Measurements from ENCODE around the gene SLIT1.

The SLIT1 gene

GRCh38 chr10:97199152-97199551, 13.4 kb upstream of the SLIT1 start:
- Histone ChIP-seq H3K4me3 (ENCODE audit: low read depth in 1 of 2, low read length in 2 of 2) (no peak overlapping the region), H3K36me3 (ENCODE audit: insufficient read depth, low read length) (no peaks in the 10 kb centered on the region), H3K9me3 (ENCODE audit: low read length) (no peaks in the 10 kb centered on the region), H3K27ac (ENCODE audit: low read depth, low read length) (no peak overlapping the region), H3K4me1 (ENCODE audit: insufficient read depth, low read length) (peaks cover 4% of the 10 kb centered on the region), H3K27me3 (ENCODE audit: control insufficient read depth in 1 of 2, insufficient read depth in 2 of 2, low read length in 2 of 2) (no peaks in the 10 kb centered on the region), H3K9ac (ENCODE audit: low read length) (no peak overlapping the region)

GRCh38 chr10:97197030-97197500, 11.3 kb upstream of the SLIT1 start:
- peaks cover 4% of the 10 kb centered on the region for H3K4me1 ChIP-seq (ENCODE audit: insufficient read depth, low read length)
- H3K36me3 ChIP-seq (ENCODE audit: insufficient read depth, low read length): no peaks in the 10 kb centered on the region
- no peaks in the 10 kb centered on the region for H3K9me3 ChIP-seq (ENCODE audit: low read length)
- H3K27ac ChIP-seq (ENCODE audit: low read depth, low read length): no peak overlapping the region
- H3K27me3 ChIP-seq (ENCODE audit: control insufficient read depth in 1 of 2, insufficient read depth in 2 of 2, low read length in 2 of 2): no peaks in the 10 kb centered on the region
- H3K4me3 ChIP-seq (ENCODE audit: low read depth in 1 of 2, low read length in 2 of 2): no peak overlapping the region
- no peak overlapping the region for H3K9ac ChIP-seq (ENCODE audit: low read length)

- no peak overlapping the region for H3K9ac ChIP-seq (ENCODE audit: low read length)
- no peak overlapping the region for H3K27ac ChIP-seq (ENCODE audit: low read depth, low read length)
Observed at GRCh38 chr10:97196223-97197029, 10.7 kb upstream of the SLIT1 start.

GRCh38 chr10:97195706-97196222, 10.0 kb upstream of the SLIT1 start:
- Histone ChIP-seq H3K4me3 (ENCODE audit: low read depth in 1 of 2, low read length in 2 of 2) (peak overlapping the region; percentile 47 to 72), H3K27me3 (ENCODE audit: control insufficient read depth in 1 of 2, insufficient read depth in 2 of 2, low read length in 2 of 2) (no peaks in the 10 kb centered on the region), H3K27ac (ENCODE audit: low read depth, low read length) (no peak overlapping the region), H3K9me3 (ENCODE audit: low read length) (no peaks in the 10 kb centered on the region), H3K4me1 (ENCODE audit: insufficient read depth, low read length) (peaks cover 4% of the 10 kb centered on the region), H3K36me3 (ENCODE audit: insufficient read depth, low read length) (no peaks in the 10 kb centered on the region), H3K9ac (ENCODE audit: low read length) (no peak overlapping the region)

More at GRCh38 chr10:97196223-97197029, 10.7 kb upstream of the SLIT1 start:
- Histone ChIP-seq H3K4me1 (ENCODE audit: insufficient read depth, low read length) (peaks cover 4% of the 10 kb centered on the region), H3K4me3 (ENCODE audit: low read depth in 1 of 2, low read length in 2 of 2) (peak overlapping the region; percentile 47 to 72), H3K36me3 (ENCODE audit: insufficient read depth, low read length) (no peaks in the 10 kb centered on the region), H3K9me3 (ENCODE audit: low read length) (no peaks in the 10 kb centered on the region), H3K27me3 (ENCODE audit: control insufficient read depth in 1 of 2, insufficient read depth in 2 of 2, low read length in 2 of 2) (no peaks in the 10 kb centered on the region)

- Histone ChIP-seq H3K27me3 (ENCODE audit: control insufficient read depth in 1 of 2, insufficient read depth in 2 of 2, low read length in 2 of 2) (no peaks in the 10 kb centered on the region), H3K9ac (ENCODE audit: low read length) (no peak overlapping the region), H3K9me3 (ENCODE audit: low read length) (no peaks in the 10 kb centered on the region), H3K4me3 (ENCODE audit: low read depth in 1 of 2, low read length in 2 of 2) (no peak overlapping the region), H3K4me1 (ENCODE audit: insufficient read depth, low read length) (peaks cover 4% of the 10 kb centered on the region), H3K27ac (ENCODE audit: low read depth, low read length) (no peak overlapping the region), H3K36me3 (ENCODE audit: insufficient read depth, low read length) (no peaks in the 10 kb centered on the region)
Observed at GRCh38 chr10:97192952-97193435, 7.2 kb upstream of the SLIT1 start.

- peaks cover 0 to 16% of the 10 kb centered on the region in 2 donors for H3K27me3 ChIP-seq (ENCODE audit: control insufficient read depth in 1 of 2, insufficient read depth in 2 of 2, low read length in 2 of 2)
Observed at GRCh38 chr10:97190450-97190849, 4.7 kb upstream of the SLIT1 start.

GRCh38 chr10:97188261-97188711, 2.5 kb upstream of the SLIT1 start:
- Histone ChIP-seq H3K9ac (ENCODE audit: low read length) (no peak overlapping the region), H3K27me3 (ENCODE audit: control insufficient read depth in 1 of 2, insufficient read depth in 2 of 2, low read length in 2 of 2) (peaks cover 0 to 26% of the 10 kb centered on the region in 2 donors)

More at GRCh38 chr10:97190450-97190849, 4.7 kb upstream of the SLIT1 start:
- Histone ChIP-seq H3K27ac (ENCODE audit: low read depth, low read length) (no peak overlapping the region), H3K9ac (ENCODE audit: low read length) (no peak overlapping the region), H3K36me3 (ENCODE audit: insufficient read depth, low read length) (no peaks in the 10 kb centered on the region), H3K4me1 (ENCODE audit: insufficient read depth, low read length) (no peaks in the 10 kb centered on the region), H3K4me3 (ENCODE audit: low read depth in 1 of 2, low read length in 2 of 2) (no peak overlapping the region), H3K9me3 (ENCODE audit: low read length) (no peaks in the 10 kb centered on the region)

GRCh38 chr10:97186911-97187310, 1.2 kb upstream of the SLIT1 start:
- Histone ChIP-seq H3K27me3 (ENCODE audit: control insufficient read depth in 1 of 2, insufficient read depth in 2 of 2, low read length in 2 of 2) (peaks cover 0 to 26% of the 10 kb centered on the region in 2 donors), H3K9ac (ENCODE audit: low read length) (no peak overlapping the region), H3K4me1 (ENCODE audit: insufficient read depth, low read length) (no peaks in the 10 kb centered on the region), H3K36me3 (ENCODE audit: insufficient read depth, low read length) (no peaks in the 10 kb centered on the region), H3K9me3 (ENCODE audit: low read length) (no peaks in the 10 kb centered on the region), H3K4me3 (ENCODE audit: low read depth in 1 of 2, low read length in 2 of 2) (no peak overlapping the region), H3K27ac (ENCODE audit: low read depth, low read length) (no peak overlapping the region)

More at GRCh38 chr10:97188261-97188711, 2.5 kb upstream of the SLIT1 start:
- Histone ChIP-seq H3K4me3 (ENCODE audit: low read depth in 1 of 2, low read length in 2 of 2) (no peak overlapping the region), H3K9me3 (ENCODE audit: low read length) (no peaks in the 10 kb centered on the region), H3K4me1 (ENCODE audit: insufficient read depth, low read length) (no peaks in the 10 kb centered on the region), H3K27ac (ENCODE audit: low read depth, low read length) (no peak overlapping the region), H3K36me3 (ENCODE audit: insufficient read depth, low read length) (no peaks in the 10 kb centered on the region)

GRCh38 chr10:97184971-97185325, 811 bp downstream of the SLIT1 start:
- H3K9ac ChIP-seq (ENCODE audit: low read length): no peak overlapping the region
- H3K4me3 ChIP-seq (ENCODE audit: low read depth in 1 of 2, low read length in 2 of 2): no peak overlapping the region
- H3K4me1 ChIP-seq (ENCODE audit: insufficient read depth, low read length): no peaks in the 10 kb centered on the region
- H3K36me3 ChIP-seq (ENCODE audit: insufficient read depth, low read length): no peaks in the 10 kb centered on the region
- peaks cover 0 to 28% of the 10 kb centered on the region in 2 donors for H3K27me3 ChIP-seq (ENCODE audit: control insufficient read depth in 1 of 2, insufficient read depth in 2 of 2, low read length in 2 of 2)
- H3K27ac ChIP-seq (ENCODE audit: low read depth, low read length): no peak overlapping the region
- no peaks in the 10 kb centered on the region for H3K9me3 ChIP-seq (ENCODE audit: low read length)

- no peak overlapping the region for H3K27ac ChIP-seq (ENCODE audit: low read depth, low read length)
- peaks cover under 1 to 32% of the 10 kb centered on the region in 2 donors for H3K27me3 ChIP-seq (ENCODE audit: control insufficient read depth in 1 of 2, insufficient read depth in 2 of 2, low read length in 2 of 2)
- no peak overlapping the region for H3K9ac ChIP-seq (ENCODE audit: low read length)
- H3K36me3 ChIP-seq (ENCODE audit: insufficient read depth, low read length): no peaks in the 10 kb centered on the region
- H3K4me1 ChIP-seq (ENCODE audit: insufficient read depth, low read length): peaks cover 6% of the 10 kb centered on the region
- no peaks in the 10 kb centered on the region for H3K9me3 ChIP-seq (ENCODE audit: low read length)
- no peak overlapping the region for H3K4me3 ChIP-seq (ENCODE audit: low read depth in 1 of 2, low read length in 2 of 2)
Observed at GRCh38 chr10:97183314-97183713, 2.4 kb downstream of the SLIT1 start.

- H3K9me3 ChIP-seq (ENCODE audit: low read length): no peaks in the 10 kb centered on the region
- H3K9ac ChIP-seq (ENCODE audit: low read length): no peak overlapping the region
- no peak overlapping the region for H3K27ac ChIP-seq (ENCODE audit: low read depth, low read length)
- peaks cover 6 to 32% of the 10 kb centered on the region in 2 donors for H3K27me3 ChIP-seq (ENCODE audit: control insufficient read depth in 1 of 2, insufficient read depth in 2 of 2, low read length in 2 of 2)
- H3K4me1 ChIP-seq (ENCODE audit: insufficient read depth, low read length): peaks cover 6% of the 10 kb centered on the region
- H3K36me3 ChIP-seq (ENCODE audit: insufficient read depth, low read length): no peaks in the 10 kb centered on the region
- H3K4me3 ChIP-seq (ENCODE audit: low read depth in 1 of 2, low read length in 2 of 2): no peak overlapping the region
Observed at GRCh38 chr10:97182288-97182990, 3.3 kb downstream of the SLIT1 start.

Data from muscle layer of colon (tissue), 2 donors.